UCSD-AML1 (cell line): ENCODE results near the gene CAMTA1.

ENCODE experiments used
- DNase-seq: peaks from one replicate; lab custom pipeline; 2025; ENCODE audit not compliant: unreplicated experiment; lab: John Stamatoyannopoulos, UW

CAMTA1 gene

DNA sequence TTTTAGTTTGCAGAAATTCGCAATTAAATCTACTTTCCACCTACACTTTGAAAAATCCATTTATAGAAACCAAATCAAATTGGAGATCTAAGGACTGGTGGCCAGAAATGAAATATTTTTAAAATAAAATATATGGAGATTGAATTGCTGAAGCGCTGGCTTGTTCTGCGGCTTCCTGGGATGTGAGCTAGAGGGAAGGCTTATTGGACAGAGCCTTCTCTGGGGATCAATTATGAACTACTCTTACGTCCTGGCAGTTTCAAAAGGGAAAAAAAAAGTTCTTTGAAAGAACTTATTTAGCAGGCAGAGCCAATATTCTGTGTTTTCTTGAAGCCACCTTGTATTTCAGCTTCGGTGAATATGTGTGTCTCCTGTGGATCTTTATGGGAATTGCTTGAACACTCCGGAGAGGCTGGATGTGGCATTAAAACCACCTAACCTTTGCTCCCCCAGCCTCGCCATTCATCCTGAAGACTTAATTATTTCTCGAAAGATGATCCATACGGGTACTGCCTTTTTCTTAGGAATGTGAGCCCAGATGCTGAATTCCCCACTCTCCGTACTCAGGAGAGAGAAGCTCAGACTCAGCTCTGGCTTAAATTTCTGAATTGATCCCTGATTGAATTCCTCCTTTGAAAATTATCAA, 506.9 kb downstream of the CAMTA1 start:
- DNase-seq, result no peak

- no peak for DNase-seq
Observed at GRCh38 chr1:7292714-7293419, 507.6 kb downstream of the CAMTA1 start.

DNA sequence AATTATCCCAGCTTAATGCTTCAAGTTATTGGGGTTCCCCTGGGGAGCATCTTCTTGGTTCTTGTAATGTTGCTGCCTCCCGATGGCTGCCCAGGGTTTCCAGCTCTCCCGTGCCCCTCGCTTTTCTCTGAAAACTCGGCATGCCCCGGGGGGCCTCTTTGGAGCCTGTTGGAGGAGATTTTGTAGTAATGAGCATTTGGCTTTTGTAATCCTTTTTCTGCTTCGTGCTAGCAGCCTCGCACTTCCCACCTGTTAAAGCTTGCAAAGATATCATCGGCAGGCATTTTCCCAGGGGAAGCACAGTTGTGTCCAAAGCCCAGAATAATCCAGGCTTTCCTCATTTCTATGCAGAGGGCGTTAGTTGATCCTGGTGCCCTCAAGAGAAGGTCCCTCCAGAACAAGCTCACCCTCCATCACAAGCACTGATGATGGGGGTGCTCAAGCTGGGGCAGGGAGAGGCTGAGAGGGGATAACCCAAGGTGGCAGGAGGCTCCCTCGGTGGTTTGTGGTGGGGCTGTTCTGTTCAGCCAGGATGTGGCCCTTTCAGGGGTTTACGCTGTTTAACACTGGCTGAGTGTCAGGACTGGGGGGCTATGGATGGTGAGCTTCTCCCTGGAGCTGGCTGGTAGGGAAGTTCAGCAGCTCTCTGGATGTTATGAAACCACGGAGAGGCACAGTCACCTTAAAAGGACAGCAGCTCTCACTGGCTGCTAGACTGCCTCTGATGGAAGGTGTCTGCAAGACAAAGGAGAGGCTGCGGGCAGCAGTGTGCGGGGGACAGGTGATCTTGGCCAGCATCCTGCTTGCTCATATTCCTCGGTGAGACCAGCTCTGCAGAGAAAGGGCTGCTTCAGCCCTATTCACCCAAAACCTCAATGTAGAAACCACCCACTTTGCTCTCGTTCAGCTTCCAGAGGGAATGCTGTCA, 508.7 kb downstream of the CAMTA1 start:
- no peak for DNase-seq

DNA sequence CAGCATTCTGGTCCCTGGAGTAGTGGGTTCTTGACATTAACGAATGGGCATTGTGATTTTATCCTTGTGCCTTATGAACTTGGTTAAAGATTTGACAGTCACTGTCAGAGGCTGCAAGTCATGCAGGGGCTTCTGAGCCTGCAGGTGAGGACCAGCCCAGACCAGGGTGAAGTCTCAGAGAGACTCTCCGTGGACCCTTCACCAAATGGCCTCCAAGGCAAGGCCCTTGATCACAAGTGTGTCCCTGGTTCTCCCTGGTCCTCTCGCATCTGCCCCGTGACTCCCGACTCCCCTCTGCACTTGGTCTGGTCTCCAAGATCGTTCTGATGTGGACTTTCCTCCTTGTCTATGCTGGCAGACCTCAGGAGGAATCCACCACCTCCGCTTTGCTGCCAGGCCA, 509.4 kb downstream of the CAMTA1 start:
- DNase-seq, result no peak

DNA sequence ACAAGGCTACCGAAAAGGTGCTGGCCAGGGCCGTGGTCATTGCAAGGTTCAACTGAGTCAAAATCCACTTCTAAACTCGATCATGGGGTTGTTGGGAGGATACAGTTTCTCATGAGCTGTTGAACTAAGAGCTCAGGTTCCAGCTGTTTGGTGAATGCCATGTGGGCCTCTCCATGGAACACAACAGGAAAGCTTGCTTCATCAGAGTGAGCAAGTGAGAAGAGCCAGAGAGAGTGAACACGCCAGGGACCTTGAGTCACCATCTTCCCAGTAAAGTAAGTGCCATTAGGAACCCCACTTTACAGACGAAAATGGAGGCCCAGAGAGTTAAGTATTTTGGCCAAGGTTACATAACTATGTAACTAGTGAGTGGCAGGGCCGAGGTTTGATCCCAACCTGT, 510.7 kb downstream of the CAMTA1 start:
- no peak for DNase-seq

DNA sequence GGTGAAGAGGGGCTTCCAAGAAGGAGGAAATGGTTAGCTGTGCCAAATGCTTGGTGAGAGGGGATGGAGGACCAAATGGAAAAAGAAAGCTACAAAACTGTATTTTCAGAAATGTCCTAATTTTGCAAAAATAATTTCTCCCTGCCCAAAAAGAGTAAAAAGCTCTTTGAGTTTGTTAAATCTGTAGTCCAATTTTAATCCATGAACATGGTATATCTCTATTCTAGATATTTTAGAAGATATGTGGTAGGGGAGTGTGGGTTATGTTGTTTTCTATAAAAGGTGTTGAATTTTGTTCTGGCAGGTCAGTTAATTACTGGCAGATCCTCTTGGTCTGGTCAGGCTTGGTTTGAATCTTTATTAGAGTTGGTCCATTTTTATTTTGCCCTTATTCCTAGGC, 511.7 kb downstream of the CAMTA1 start:
- DNase-seq, result no peak

- no peak for DNase-seq
Observed at GRCh38 chr1:7298145-7298544, 512.9 kb downstream of the CAMTA1 start.

DNA sequence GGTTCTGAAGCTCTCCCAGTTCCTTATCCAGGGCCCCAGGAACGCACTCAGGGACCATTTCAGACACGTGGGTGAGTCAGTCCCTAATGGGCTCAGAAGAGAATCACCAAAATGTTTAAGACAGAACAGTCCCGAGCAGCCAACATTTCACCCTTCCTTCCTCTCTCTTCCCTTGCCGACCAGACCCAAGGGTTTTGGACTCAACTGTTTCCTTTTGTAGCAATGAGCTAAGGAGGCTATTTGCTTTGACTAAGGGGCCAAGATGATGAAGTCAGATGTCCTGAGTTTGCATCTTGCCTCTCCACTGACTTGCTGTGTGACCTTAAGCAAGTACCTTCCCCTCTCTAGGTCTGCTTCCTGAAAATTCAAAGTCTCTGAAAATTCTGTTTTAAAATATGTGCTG, 513.5 kb downstream of the CAMTA1 start:
- DNase-seq, result no peak

DNA sequence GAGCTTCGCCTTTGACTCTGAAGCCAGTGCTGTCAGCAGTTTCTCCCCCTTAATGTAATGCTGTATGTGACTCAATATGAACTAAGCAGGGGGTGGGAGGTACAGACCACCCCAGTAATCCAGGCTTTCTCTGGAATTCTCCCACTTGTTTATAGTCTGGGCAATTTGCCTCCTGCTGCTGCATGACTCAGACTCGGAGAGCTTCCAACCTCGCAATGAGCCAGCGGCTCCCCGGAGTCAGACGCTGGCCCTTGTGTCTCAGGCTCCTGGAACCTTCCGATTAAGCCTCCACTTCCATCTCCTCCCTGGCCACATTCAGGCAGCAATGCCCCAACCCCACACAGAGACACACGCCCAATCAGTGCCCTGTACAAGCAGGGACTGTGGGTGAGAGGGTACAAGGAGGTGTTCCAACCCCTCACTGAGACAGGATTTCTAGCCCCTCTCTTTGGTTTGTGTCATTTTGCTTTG, 514.1 kb downstream of the CAMTA1 start:
- DNase-seq, result no peak

- no peak for DNase-seq
Observed at GRCh38 chr1:7299994-7300393, 514.7 kb downstream of the CAMTA1 start.

DNA sequence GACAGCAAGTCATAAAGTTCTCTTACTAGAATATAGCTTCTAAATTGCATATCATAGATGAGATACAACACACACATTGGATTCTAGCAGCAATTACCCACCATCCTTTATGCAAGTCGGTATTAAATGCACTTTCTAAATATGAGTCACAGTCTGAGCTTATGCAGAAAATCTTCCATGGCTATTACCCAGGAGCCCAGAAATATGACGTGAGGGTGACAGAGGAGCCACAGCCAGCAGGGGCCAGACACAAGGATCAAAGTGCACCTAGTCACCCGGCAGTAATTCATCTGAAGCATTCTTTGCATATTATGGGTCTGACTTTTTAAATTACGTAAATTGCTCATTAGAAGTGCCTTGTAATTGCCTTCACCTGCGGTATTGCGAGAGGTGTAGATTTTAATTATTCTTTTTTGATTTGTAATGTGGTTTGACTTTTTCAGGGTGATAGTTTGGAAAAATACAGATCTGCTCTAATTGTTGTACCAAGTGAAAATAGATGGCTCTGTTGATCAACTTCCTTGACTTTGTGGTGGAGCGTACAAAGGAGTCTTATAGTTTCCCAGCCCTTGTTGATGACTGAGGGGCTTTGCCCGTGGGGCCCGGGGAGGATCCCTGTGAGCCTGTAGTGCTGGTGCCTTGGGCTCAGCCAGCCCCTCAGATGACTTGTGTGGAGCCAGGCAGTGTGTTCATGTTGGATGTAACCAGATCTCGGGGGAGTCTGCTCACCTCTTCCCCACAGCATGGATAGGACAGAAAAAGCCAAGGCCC, 515.8 kb downstream of the CAMTA1 start:
- DNase-seq, result no peak

DNA sequence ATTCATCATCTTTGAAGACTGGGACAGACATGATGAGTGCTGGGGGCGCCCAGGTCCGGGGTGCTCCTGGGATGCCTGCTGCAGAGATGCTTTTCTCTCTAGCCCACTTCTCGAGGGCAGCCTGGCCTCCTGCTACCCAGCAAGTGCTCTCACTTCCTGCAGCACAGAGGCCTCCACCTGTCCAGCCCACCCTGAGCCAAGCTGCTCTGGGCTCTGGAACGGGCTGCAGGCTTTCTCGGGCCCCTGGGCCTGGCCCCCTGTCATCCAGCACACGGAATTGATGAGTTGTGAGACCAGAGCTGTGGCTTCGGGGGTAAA, 516.4 kb downstream of the CAMTA1 start:
- DNase-seq, result no peak

GRCh38 chr1:7302126-7302525, 516.9 kb downstream of the CAMTA1 start:
- DNase-seq, result no peak

GRCh38 chr1:7302873-7303272, 517.6 kb downstream of the CAMTA1 start:
- no peak for DNase-seq

DNA sequence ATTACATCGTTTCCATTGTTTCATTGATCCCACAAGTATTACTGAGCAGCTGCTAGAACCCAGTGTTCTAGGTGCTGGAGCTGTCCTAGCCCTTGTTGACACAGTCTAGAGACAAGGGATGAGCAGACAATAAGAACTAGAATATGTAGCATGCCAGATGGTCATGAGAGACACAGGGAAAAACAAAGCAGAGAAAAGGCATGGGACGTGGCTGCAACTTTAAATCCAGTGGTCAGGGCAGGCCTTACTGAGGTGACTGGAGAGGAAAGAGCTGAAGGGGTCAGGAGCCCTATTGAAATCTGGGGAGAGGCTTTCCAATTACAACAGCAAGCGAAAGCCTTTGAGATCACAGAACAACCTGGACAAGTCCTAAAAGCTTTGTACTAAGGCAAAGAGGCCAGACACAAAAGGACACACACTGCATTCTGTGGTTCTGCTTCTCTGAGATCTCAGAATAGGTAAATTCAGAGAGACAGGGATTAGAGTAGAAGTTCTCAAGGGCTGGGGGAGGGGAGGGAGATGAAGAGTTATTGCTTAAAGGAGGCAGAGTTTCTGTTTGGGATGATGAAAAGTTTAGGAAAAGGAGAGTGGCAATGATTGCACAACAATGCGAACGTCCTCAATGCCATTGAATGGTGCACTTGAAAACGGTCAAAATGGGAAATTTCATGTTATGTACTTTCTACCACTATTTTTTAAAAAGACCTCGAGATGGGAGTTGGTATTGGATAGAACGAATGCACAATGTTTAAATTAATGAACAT, 518.5 kb downstream of the CAMTA1 start:
- no peak for DNase-seq

GRCh38 chr1:7313081-7313546, 527.9 kb downstream of the CAMTA1 start:
- no peak for DNase-seq

DNA sequence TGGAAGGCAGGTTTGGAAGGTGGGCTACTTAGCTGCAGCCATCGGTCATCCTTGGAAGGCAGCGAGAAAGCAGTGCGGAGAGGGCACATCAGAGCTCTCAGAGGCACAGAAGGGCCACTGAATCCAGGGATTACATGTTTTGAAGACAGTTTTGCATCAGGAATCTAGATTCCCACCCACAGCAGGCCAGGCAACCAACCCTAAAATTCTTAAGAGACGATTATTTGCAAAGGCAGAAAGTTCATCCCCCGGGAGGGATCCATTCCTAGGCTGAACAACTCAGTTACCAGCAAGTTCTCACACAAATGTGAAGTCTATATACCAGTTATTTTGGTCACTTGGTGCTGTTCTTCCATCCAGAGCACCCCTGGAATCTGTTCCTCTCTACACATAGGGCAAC, 528.6 kb downstream of the CAMTA1 start:
- DNase-seq, result no peak

- no peak for DNase-seq
Observed at GRCh38 chr1:7315316-7315715, 530.1 kb downstream of the CAMTA1 start.

DNA sequence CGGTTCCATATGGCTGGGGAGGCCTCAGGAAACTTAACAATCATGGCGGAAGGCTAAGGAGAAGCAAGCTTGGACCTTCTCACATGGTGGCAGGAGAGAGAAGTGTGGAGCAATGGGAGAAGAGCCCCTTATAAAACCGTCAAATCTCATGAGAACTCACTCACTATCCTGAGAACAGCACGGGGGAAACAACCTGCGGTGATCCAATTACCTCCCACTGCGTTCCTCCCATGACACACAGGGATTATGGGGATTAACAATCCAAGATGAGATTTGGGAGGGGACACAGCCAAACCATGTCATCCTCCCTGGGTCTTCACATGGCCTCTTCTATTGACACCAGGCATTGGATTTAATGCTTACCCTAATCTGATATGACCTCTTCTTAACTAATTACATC, 530.7 kb downstream of the CAMTA1 start:
- no peak for DNase-seq

DNA sequence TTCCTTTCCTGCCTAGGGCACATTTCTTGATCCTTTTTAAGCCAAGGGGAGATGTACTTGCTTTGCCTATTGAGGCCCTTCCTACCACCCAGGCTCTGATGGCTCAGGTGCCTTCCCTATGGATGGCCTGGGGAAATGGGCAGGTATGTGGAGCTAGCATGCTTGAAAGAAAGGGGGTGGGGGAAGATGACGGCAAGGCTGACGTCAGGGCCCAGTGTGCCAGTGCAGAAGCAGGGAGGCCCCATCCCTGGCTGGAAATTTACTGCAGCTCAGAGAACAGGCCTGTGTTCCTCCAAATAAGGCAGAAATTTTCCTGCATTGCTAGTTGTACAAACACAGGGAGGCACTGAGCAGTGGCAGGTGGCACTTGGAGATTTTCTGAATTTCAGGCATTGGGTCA, 532.6 kb downstream of the CAMTA1 start:
- DNase-seq, result no peak
